Measurements from ENCODE around the gene HOXA3.

Gene HOXA3

GRCh38 chr7:27097686-27098577 is 54.5 kb downstream of the HOXA3 start:
- H3K27ac ChIP-seq, result peak overlapping the region; percentile 95
- DNase-seq (ENCODE audit: low read depth, low spot score), result no peak

- H3K27ac ChIP-seq, result peak overlapping the region; percentile 95
- DNase-seq (ENCODE audit: low read depth, low spot score), result no peak
Measured at GRCh38 chr7:27096768-27097514, 55.4 kb downstream of the HOXA3 start.

DNA sequence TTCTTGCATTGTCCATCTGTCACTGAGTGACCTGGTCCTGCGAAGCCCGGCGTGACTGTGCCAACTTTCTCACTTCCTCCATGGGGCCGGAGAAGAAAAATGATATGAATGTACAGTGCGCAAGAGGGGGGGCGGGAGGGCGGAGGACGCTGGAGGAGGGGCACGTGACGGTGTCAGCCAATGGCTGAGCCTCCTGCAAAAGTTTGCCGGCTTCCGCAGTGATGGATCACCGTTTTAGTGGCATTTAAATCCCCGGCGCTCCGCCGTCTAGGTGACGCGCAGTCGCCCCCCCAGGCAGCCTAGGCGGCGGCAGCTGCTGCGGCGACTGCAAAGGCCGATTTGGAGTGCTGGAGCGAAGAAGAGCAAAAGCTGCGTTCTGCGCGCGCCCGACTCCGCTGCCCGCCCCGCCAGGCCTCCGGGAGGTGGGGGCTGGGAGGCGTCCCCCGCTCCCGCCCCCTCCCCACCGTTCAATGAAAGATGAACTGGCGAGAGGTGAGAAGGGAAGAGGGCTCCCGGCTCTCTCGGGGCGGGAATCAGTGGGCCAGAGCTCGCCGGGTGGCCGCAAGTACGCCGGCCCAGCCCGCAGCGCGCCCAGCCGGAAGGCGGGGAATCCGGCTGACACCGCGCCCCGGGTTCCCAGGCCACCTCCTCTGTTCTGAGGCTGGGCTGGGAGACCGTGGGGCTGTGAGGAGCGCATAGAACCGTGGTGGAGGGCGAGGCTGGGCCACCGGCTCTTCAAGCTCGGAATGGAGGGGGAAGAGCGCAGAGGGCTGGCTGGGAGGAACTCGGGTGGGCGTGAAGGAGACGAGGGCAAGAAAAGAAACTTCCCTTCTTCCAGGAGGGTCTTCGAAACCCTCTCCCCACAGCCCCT is 56.3 kb downstream of the HOXA3 start, which contains the start of gene HOXA1:
Gene HOXA1 (minus strand): TSS at position 104 of the 871 bp plus-strand sequence. CDS start 88 bp downstream, at position 16.
- H3K27ac ChIP-seq, result peak within 1 kb of the TSS; percentile 95
- DNase-seq (ENCODE audit: low read depth, low spot score), result peak; percentile 74

GRCh38 chr7:27095050-27095896 is 57.1 kb downstream of the HOXA3 start:
- H3K27ac ChIP-seq, result peak overlapping the region; percentile 95
- DNase-seq (ENCODE audit: low read depth, low spot score), result no peak

DNA sequence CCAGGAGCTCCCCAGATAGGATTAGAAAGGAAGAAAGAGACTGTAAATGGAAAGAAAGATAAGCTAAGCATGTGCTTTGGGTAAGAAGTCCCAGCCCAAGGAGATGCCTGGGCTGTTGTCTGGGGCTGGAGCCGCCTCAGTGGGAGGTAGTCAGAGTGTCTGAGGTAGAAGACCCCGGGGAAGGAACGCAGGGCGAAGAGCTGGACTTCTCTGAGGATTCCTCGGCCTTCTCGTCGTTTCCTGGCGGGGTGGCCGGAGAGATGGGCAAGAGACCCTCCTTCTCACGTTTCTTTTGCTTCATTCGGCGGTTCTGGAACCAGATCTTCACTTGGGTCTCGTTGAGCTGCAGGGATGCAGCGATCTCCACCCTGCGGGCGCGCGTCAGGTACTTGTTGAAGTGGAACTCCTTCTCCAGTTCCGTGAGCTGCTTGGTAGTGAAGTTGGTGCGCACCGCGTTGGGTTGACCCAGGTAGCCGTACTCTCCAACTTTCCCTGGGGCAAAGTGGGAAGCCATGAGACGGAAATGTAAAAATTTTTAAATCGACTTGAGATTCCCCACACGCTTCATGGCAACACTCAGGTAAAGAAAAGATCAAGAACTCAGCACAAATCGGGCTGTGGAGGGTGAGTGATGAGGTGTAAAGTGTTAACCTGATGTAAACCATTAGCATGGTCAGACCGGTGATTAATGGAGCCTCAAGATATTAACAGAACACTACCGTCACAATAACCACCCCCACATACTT is 57.9 kb downstream of the HOXA3 start:
- no peak for DNase-seq (ENCODE audit: low read depth, low spot score)
- H3K27ac ChIP-seq, result no peak overlapping the region

DNA sequence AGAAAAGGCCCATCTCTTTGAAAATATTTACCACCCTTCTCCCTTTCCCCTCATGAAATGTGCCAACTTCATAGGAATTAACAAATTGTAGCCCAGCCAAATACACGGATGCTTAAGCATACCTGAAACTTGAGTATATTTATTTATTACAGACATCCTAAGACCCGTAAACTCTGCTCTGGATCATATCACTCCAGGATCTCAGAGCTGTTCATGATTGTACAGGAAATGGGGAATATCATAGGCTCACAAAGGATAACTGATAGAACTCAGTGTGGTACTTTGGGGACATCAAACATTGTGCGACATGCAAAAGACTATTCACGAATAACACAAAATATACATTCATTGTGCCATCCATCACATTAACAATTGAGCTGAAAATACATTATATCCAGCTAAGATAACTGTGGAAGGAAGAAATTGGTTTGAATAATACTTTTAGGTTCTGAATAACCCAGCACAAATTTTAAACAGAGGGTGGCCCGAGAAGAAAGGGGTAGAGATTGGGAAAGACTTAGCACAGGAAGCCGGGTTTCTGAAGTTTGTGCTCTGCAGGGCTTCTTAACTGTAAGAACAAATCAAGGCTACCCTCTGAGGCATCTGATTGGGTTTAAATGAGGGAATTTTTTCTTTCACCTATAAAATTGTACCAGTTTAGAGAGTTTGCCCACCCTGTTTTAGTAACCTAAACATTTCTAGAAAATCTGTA is 59.0 kb downstream of the HOXA3 start:
- no peak for DNase-seq (ENCODE audit: low read depth, low spot score)
- no peak overlapping the region for H3K27ac ChIP-seq

DNA sequence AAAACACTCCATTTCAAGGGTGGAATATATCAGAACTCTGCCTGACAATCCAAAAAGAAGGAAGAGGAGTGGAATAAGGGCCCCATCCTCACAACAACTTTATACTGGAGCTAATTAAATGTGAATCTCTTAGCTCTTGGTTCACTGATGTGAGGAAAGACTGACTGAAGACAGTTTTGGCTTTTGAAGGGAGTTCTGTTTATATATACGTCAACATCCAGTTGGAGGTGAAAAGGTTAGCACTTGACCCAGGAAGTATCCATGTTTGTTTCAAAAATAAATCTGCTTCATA is 59.6 kb downstream of the HOXA3 start:
- DNase-seq (ENCODE audit: low read depth, low spot score), result no peak
- H3K27ac ChIP-seq, result no peak overlapping the region

GRCh38 chr7:27091941-27092818 is 60.2 kb downstream of the HOXA3 start:
- no peak overlapping the region for H3K27ac ChIP-seq
- no peak for DNase-seq (ENCODE audit: low read depth, low spot score)

DNA sequence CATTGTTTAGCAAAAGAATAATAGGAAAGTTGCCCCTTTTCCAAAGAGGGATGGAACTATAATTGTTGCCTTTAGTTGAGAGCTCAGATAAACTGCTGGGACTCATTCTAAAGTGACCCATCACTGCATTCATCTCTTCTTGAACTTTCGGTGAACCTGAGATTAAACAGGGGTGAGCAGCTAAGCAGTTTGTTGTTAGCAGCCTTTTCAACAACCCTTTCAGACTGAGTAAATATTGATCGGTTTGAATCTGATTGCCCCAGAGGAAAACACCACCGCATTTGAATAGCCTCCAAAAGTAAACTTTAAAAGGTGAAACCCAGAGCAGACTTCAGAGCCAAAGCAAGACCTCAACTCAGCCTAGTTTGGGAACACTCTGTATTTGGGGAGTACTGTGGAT is 61.3 kb downstream of the HOXA3 start:
- no peak for DNase-seq (ENCODE audit: low read depth, low spot score)
- H3K27ac ChIP-seq, result no peak overlapping the region

DNA sequence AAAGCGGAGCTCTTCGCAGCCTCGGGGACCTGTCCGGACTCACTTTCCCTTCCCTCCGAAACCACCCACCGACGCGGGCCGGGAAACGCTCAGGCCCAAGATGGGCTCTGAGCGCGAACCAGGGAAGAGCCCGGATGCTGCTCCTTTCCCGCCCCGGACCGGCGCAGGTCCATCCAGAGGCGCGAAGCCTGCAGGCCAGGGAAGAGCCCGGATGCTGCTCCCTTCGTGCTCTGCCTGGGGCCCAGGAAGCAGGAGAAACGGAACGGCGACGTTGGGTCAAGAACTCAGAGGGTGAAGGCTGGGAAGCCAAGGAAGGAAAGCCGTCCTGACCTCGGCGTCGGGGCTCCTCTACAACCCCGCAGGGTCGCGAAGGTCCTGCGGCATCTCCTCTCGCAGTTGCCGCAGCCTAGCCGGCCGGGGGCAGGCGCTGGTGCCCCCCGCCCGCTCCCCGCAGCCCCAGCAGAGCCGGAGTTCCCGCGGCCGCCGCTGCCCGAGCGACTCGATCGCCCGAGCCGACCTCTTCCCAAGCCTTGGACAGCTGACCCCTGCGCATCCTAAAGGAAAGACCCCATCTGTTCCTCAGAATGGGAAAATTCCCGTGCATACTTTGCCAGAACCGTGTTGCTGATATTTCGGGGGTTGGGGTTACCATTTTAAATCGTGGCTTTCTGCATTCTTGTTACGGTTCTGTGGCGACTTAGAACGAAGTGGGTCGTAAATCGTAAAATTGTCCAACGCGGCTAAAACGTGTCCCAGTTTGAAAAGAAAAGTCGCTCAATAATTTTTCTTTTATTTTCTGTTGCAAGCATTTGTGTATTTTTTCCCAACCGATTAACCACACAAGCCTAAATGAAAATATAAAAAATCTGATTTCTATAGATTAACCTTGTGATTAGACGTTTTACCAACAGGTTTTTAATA is 64.1 kb downstream of the HOXA3 start:
- no peak overlapping the region for H3K27ac ChIP-seq
- no peak for DNase-seq (ENCODE audit: low read depth, low spot score)

- no peak for DNase-seq (ENCODE audit: low read depth, low spot score)
- H3K27ac ChIP-seq, result no peak overlapping the region
Measured at GRCh38 chr7:27083646-27084045, 68.7 kb downstream of the HOXA3 start.

GRCh38 chr7:27082171-27082570 is 70.2 kb downstream of the HOXA3 start:
- H3K27ac ChIP-seq, result peak overlapping the region; percentile 79
- DNase-seq (ENCODE audit: low read depth, low spot score), result no peak

- H3K27ac ChIP-seq, result peak overlapping the region; percentile 79
- DNase-seq (ENCODE audit: low read depth, low spot score), result no peak
Measured at GRCh38 chr7:27080844-27081436, 71.4 kb downstream of the HOXA3 start.

DNA sequence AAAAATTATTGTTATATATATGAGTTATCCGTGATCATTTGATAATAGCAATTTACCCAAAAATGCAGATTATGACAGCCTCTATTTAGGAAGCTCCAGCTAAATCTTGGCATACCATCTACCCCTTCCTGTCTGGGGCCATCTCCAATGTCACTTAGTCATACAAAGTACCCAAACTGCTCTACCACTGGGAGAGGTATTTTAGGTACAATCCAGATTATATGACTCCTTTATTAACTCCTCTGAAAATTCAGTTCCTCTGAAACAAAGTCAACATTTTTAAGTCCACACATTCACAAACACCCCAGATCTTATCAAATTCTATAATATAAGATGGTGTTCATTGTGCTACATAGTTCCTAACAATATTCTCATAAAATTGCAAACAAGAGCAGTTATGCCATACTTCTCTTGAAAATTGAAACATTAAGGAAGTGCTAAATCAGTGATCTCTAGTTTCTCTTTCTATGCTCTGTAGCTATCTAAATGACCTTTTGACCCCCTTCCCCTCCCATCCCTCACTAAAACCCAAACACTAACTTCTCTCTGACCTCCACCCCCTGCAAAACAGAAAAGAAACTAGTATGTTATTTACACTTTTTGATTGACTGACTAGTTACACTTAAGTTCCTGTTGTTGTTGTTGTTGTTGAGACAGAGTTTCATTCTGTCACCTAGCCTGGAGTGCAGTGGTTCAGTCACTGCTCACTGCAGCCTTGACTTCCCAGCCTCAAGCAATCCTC is 73.0 kb downstream of the HOXA3 start:
- peak overlapping the region; percentile 79 for H3K27ac ChIP-seq
- no peak for DNase-seq (ENCODE audit: low read depth, low spot score)

- H3K27ac ChIP-seq, result peak overlapping the region; percentile 22
- no peak for DNase-seq (ENCODE audit: low read depth, low spot score)
Measured at GRCh38 chr7:27078616-27079233, 73.7 kb downstream of the HOXA3 start.

Data from epithelial cell of prostate (primary cell).